SK-N-SH (cell line): ENCODE measurements around the gene TXN. TPM values are rescaled to one million over a fixed set of nuclear protein-coding genes. Genes with fewer than 3 reads are reported as not detected.

Experiments
- CTCF ChIA-PET: fragments of 300-600, 350-600 bp; formaldehyde crosslinking; extraction: SDS; loops from one replicate; lab custom pipeline; 2021; lab: Yijun Ruan, JAX
- POLR2A ChIA-PET: fragments of 350-600 bp; sonication (Branson Sonifier 250); formaldehyde crosslinking; extraction: SDS; loops from one replicate; lab custom pipeline; 2020; ENCODE audit warnings: antibody characterized with exemption, inconsistent platforms; lab: Yijun Ruan, JAX
- DNase-seq: peaks from one replicate; pipeline ENCODE4 v3.0.0; 2012
- H2AFZ ChIP-seq: fragments of 200-600 bp; sonication (generic); 2 replicates; pipeline ENCODE4 v1.8.1; 2016; ENCODE audit warnings: antibody characterized with exemption, mild to moderate bottlenecking, low read depth
- H3F3A ChIP-seq: fragments of 200-600 bp; sonication (generic); replicated peaks from 2 replicates; pipeline ENCODE3; 2016; ENCODE audit warnings: antibody characterized with exemption, mild to moderate bottlenecking; ENCODE audit not compliant: insufficient read depth
- H3K27ac ChIP-seq, 2 experiments: fragments of 200-500 bp in 1 of 2; fragments of 200-600 bp in 1 of 2; sonication (Bioruptor generic) in 1 of 2; sonication (generic), shearing (Covaris generic) in 1 of 2; 2 replicates each; pipeline versions ENCODE4 v1.5.1 to v1.6.1; 2014 to 2016; ENCODE audit warnings: low read depth in 2 of 2, inconsistent platforms in 1 of 2, low read length in 1 of 2, mild to moderate bottlenecking in 1 of 2, mixed read lengths in 1 of 2
- H3K27me3 ChIP-seq: fragments of 200-600 bp; sonication (generic), shearing (Covaris generic); 2 replicates; pipeline ENCODE4 v1.6.1; 2016; ENCODE audit warnings: mixed run types; ENCODE audit not compliant: insufficient read depth
- H3K36me3 ChIP-seq, 2 experiments: fragments of 200-500 bp in 1 of 2; fragments of 200-600 bp in 1 of 2; sonication (Bioruptor generic) in 1 of 2; sonication (generic) in 1 of 2; replicated peaks in 1 of 2; 2 replicates each; pipeline versions ENCODE3 to v1.5.1; 2014 to 2016; ENCODE audit warnings: low read length in 1 of 2, mild to moderate bottlenecking in 1 of 2; ENCODE audit not compliant: insufficient read depth in 2 of 2, control insufficient read depth in 1 of 2
- H3K4me1 ChIP-seq, 2 experiments: fragments of 200-500 bp in 1 of 2; fragments of 200-600 bp in 1 of 2; sonication (Bioruptor generic) in 1 of 2; sonication (generic), shearing (Covaris generic) in 1 of 2; 2 replicates each; pipeline versions ENCODE4 v1.5.1 to v1.6.1; 2014 to 2016; ENCODE audit warnings: low read depth in 1 of 2, low read length in 1 of 2, mixed run types in 1 of 2; ENCODE audit not compliant: insufficient read depth in 2 of 2, control insufficient read depth in 1 of 2
- H3K4me2 ChIP-seq: fragments of 200-600 bp; sonication (generic), shearing (Covaris generic); 2 replicates; pipeline ENCODE4 v1.6.1; 2017; ENCODE audit warnings: mixed run types
- H3K4me3 ChIP-seq, 2 experiments: fragments of 200-500 bp in 1 of 2; fragments of 200-600 bp in 1 of 2; sonication (Bioruptor generic) in 1 of 2; sonication (generic), shearing (Covaris generic) in 1 of 2; 2 replicates each; pipeline versions ENCODE4 v1.5.1 to v1.8.1; 2014 to 2016; ENCODE audit warnings: low read depth in 2 of 2, inconsistent platforms in 1 of 2, low read length in 1 of 2, mild to moderate bottlenecking in 1 of 2, mixed read lengths in 1 of 2, moderate library complexity in 1 of 2
- H3K79me2 ChIP-seq: fragments of 200-600 bp; sonication (generic); 2 replicates; pipeline ENCODE4 v1.8.1; 2017; ENCODE audit warnings: mild to moderate bottlenecking; ENCODE audit not compliant: insufficient read depth
- H3K9ac ChIP-seq: fragments of 200-600 bp; sonication (generic); 2 replicates; pipeline ENCODE4 v1.6.1; 2017; ENCODE audit warnings: mixed run types
- H3K9me2 ChIP-seq: fragments of 200-600 bp; sonication (generic); 2 replicates; pipeline ENCODE4 v1.6.1; 2017; ENCODE audit warnings: mixed run types
- H3K9me3 ChIP-seq: fragments of 200-600 bp; sonication (generic); 2 replicates; pipeline ENCODE4 v1.6.1; 2017; ENCODE audit warnings: mixed run types, mild to moderate bottlenecking, moderate library complexity
- H4K20me1 ChIP-seq: fragments of 200-600 bp; sonication (generic); 2 replicates; pipeline ENCODE4 v1.6.1; 2017; ENCODE audit warnings: mild to moderate bottlenecking, mixed run types; ENCODE audit not compliant: insufficient read depth
- CHD2 ChIP-seq: fragments of 150-350 bp; IDR thresholded peaks from 2 replicates; pipeline ENCODE4 v1.6.1; 2018; ENCODE audit warnings: low read length; ENCODE audit not compliant: partially characterized antibody
- ELF1 ChIP-seq: IDR thresholded peaks from 2 replicates; pipeline ENCODE4 v1.4.0; 2012
- EP300 ChIP-seq, 2 experiments: IDR thresholded peaks; 2 replicates each; pipeline versions ENCODE4 v1.4.0 to v1.6.1; 2012; ENCODE audit warnings: borderline replicate concordance in 1 of 2, low read depth in 1 of 2, low read length in 1 of 2
- EZH2phosphoT487 ChIP-seq: fragments of 200-600 bp; sonication (generic); IDR thresholded peaks from 2 replicates; pipeline ENCODE4 v1.6.1; 2017; ENCODE audit warnings: low read depth, mixed run types, mild to moderate bottlenecking, antibody characterized with exemption, moderate library complexity, borderline replicate concordance
- FOSL2 ChIP-seq: IDR thresholded peaks from 2 replicates; pipeline ENCODE4 v1.4.0; 2012; ENCODE audit warnings: low read depth, mild to moderate bottlenecking, moderate library complexity, borderline replicate concordance
- FOXJ3 ChIP-seq: sonication (generic); formaldehyde crosslinking; IDR thresholded peaks from 2 replicates; pipeline ENCODE4 v1.5.1; 2020; ENCODE audit warnings: mild to moderate bottlenecking, missing genetic modification reagents
- FOXM1 ChIP-seq: IDR thresholded peaks from 2 replicates; pipeline ENCODE4 v1.4.0; 2012; ENCODE audit warnings: low read depth, mild to moderate bottlenecking
- IRF3 ChIP-seq: fragments of 150-350 bp; IDR thresholded peaks from 2 replicates; pipeline ENCODE4 v1.6.1; 2016; ENCODE audit warnings: mild to moderate bottlenecking, low read depth, low read length
- JUND ChIP-seq: IDR thresholded peaks from 2 replicates; pipeline ENCODE4 v1.4.0; 2012
- MEF2A ChIP-seq: IDR thresholded peaks from 2 replicates; pipeline ENCODE4 v1.4.0; 2012; ENCODE audit warnings: low read depth, borderline replicate concordance
- MXI1 ChIP-seq: IDR thresholded peaks from 2 replicates; pipeline ENCODE4 v1.6.1; 2012; ENCODE audit warnings: mild to moderate bottlenecking, low read depth, low read length, improper control_type of control experiment
- NFIC ChIP-seq: IDR thresholded peaks from 2 replicates; pipeline ENCODE4 v1.4.0; 2012; ENCODE audit warnings: borderline replicate concordance
- NRF1 ChIP-seq: IDR thresholded peaks from 2 replicates; pipeline ENCODE4 v1.6.1; 2012; ENCODE audit warnings: low read depth, mild to moderate bottlenecking, low read length
- PBX3 ChIP-seq: IDR thresholded peaks from 2 replicates; pipeline ENCODE4; 2012
- POLR2AphosphoS5 ChIP-seq: IDR thresholded peaks from 2 replicates; pipeline ENCODE4 v1.6.1; 2012; ENCODE audit warnings: low read depth, low read length
- RAD21 ChIP-seq: IDR thresholded peaks from 2 replicates; pipeline ENCODE4 v1.6.1; 2012; ENCODE audit warnings: mild to moderate bottlenecking, low read length
- RCOR1 ChIP-seq: fragments of 150-350 bp; IDR thresholded peaks from 2 replicates; pipeline ENCODE4 v1.6.1; 2017; ENCODE audit warnings: antibody characterized with exemption, low read length
- SMC3 ChIP-seq: IDR thresholded peaks from 2 replicates; pipeline ENCODE4 v1.6.1; 2012; ENCODE audit warnings: low read depth, low read length, improper control_type of control experiment
- TAF1 ChIP-seq: IDR thresholded peaks from 2 replicates; pipeline ENCODE4 v1.6.1; 2012; ENCODE audit warnings: low read depth, mild to moderate bottlenecking, low read length, moderate library complexity, borderline replicate concordance
- TEAD4 ChIP-seq: IDR thresholded peaks from 2 replicates; pipeline ENCODE4 v1.4.0; 2012; ENCODE audit warnings: mild to moderate bottlenecking, borderline replicate concordance; ENCODE audit not compliant: insufficient read depth
- YY1 ChIP-seq: IDR thresholded peaks from 2 replicates; pipeline ENCODE4 v1.4.0; 2012; ENCODE audit warnings: low read depth, mild to moderate bottlenecking
- ZBTB33 ChIP-seq: IDR thresholded peaks from 2 replicates; pipeline ENCODE4 v1.4.0; 2012; ENCODE audit warnings: low read depth, borderline replicate concordance
- WGBS: methylation state at CpG from one replicate; pipeline ENCODE4 v1.1.6; 2017; ENCODE audit warnings: low lambda C conversion rate; 5-methylcytosine and 5-hydroxymethylcytosine counted together
- polyA plus RNA-seq, 3 experiments: library from polyadenylated mRNA; depleted of rRNA; stranded (reverse); fragments of >200 nt; gene quantifications; 2 replicates each; pipeline ENCODE4 v1.2.3, GENCODE V29; 2012
- TF ChIP-seq, protein P1 (sequence below): IDR thresholded peaks from 2 replicates; pipeline ENCODE4 v1.4.0; 2012; ENCODE audit warnings: low read depth

TXN gene
- polyA plus RNA-seq, 1 of the 3 experiments (the other 2 are of a cell fraction), result 281 TPM

- TF ChIP-seq PBX3, result no peak
- TF ChIP-seq RCOR1, result no peak
- TF ChIP-seq EZH2phosphoT487, result no peak
- TF ChIP-seq FOXM1, result no peak
- no peak for TF ChIP-seq SMC3
- no peak for TF ChIP-seq ZBTB33
- TF ChIP-seq RAD21, result no peak
- TF ChIP-seq JUND, result no peak
Observed at GRCh38 chr9:110282018-110282738, 25.9 kb upstream of the TXN start (continued).

- Histone ChIP-seq H4K20me1 (no peaks in the 10 kb centered on the region), H3K9me2 (no peaks in the 10 kb centered on the region), H3K79me2 (no peaks in the 10 kb centered on the region)
- WGBS, result 87% methylated on average over 3 of the region's 3 CpGs
- TF ChIP-seq IRF3, result no peak
- TF ChIP-seq ELF1, result no peak
- TF ChIP-seq TAF1, result no peak
- TF ChIP-seq POLR2AphosphoS5, result no peak
- TF ChIP-seq FOXM1, result no peak
- TF ChIP-seq RCOR1, result no peak
- no peak for TF ChIP-seq NFIC
- no peak for TF ChIP-seq MEF2A
- TF ChIP-seq EP300 (IDR thresholded peaks at IDR 0.05; ENCODE audit: borderline replicate concordance in 1 of 2, low read depth in 1 of 2, low read length in 1 of 2), result no peak
- no peak for TF ChIP-seq TEAD4
- no peak for TF ChIP-seq RAD21
- no peak for TF ChIP-seq SMC3
- TF ChIP-seq YY1, result no peak
- no peak for TF ChIP-seq FOXJ3 (CRISPR knock-in tag)
- TF ChIP-seq NRF1, result no peak
- no peak for TF ChIP-seq CHD2
- TF ChIP-seq FOSL2, result no peak
- no peak for TF ChIP-seq MXI1
- TF ChIP-seq PBX3, result no peak
- TF ChIP-seq, protein P1, sequence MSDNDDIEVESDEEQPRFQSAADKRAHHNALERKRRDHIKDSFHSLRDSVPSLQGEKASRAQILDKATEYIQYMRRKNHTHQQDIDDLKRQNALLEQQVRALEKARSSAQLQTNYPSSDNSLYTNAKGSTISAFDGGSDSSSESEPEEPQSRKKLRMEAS, result no peak
- TF ChIP-seq, all 33 proteins: peak for 0
- no peak overlapping the region for H3K4me3 ChIP-seq
- H3K4me2 ChIP-seq, result no peak overlapping the region
- POLR2A ChIA-PET, result no interaction called here
- H3K36me3 ChIP-seq, result no peaks in the 10 kb centered on the region
- H3K4me1 ChIP-seq, result no peaks in the 10 kb centered on the region
- CTCF ChIA-PET, result no interaction called here
- H3F3A ChIP-seq, result no peaks in the 10 kb centered on the region
- no peak for DNase-seq
- H3K9ac ChIP-seq, result no peak overlapping the region
- H3K9me3 ChIP-seq, result no peaks in the 10 kb centered on the region
- H2AFZ ChIP-seq, result no peak overlapping the region
- H3K27ac ChIP-seq, result no peak overlapping the region
- H3K27me3 ChIP-seq, result no peaks in the 10 kb centered on the region
Observed at GRCh38 chr9:110278080-110278707, 21.9 kb upstream of the TXN start.
